K562 (cell line): ENCODE results near the gene BAG5. TPM values are rescaled to one million over a fixed set of nuclear protein-coding genes. Genes with fewer than 3 reads are reported as not detected.

ENCODE experiments used
- CBX5 ChIP-seq: IDR thresholded peaks from 2 replicates; pipeline ENCODE4 v1.6.1; 2014; ENCODE audit warnings: low read depth, borderline replicate concordance
- DDX20 ChIP-seq: fragments of 450-650 bp; IDR thresholded peaks from 2 replicates; pipeline ENCODE4 v1.6.1; 2016; ENCODE audit warnings: missing genetic modification characterization, low read depth, mild to moderate bottlenecking, missing compliant biosample characterization, moderate library complexity
- MAFK ChIP-seq: IDR thresholded peaks from 2 replicates; pipeline ENCODE4 v1.6.1; 2011; ENCODE audit warnings: low read length, improper control_type of control experiment
- SUPT5H ChIP-seq: fragments of 450-650 bp; IDR thresholded peaks from 2 replicates; pipeline ENCODE4 v1.6.1; 2016
- TBP ChIP-seq: optimal IDR thresholded peaks from 2 replicates; pipeline ENCODE3; 2011; ENCODE audit warnings: low read depth, low read length, improper control_type of control experiment
- ZNF395 ChIP-seq: fragments of 200-800 bp; sonication (Bioruptor generic); IDR thresholded peaks from 2 replicates; pipeline ENCODE4 v1.6.1; 2017; ENCODE audit warnings: missing genetic modification characterization, missing compliant biosample characterization
- ZNF830 ChIP-seq: fragments of 250-450 bp; sonication (Bioruptor Pico); IDR thresholded peaks from 2 replicates; pipeline ENCODE4 v1.5.0; 2021; ENCODE audit warnings: mild to moderate bottlenecking
- polyA plus RNA-seq, 8 experiments: library from polyadenylated mRNA; depleted of rRNA in 4 of 8; stranded (reverse) in 5 of 8; unstranded in 3 of 8; fragments of >200 nt; fragmentation: Nextera tagmentation in 2 of 8; fragmentation: Illumina TruSeq in 1 of 8; extraction: Ambion mirVana in 2 of 8; extraction: Trizol in 1 of 8; gene quantifications; 2 replicates each; pipeline versions ENCODE4 v1.2.1 to v1.2.3, GENCODE V29; 2011 to 2014; ENCODE audit warnings: inconsistent platforms in 1 of 8, missing spikeins in 1 of 8
- total RNA-seq, 7 experiments: library from RNA; depleted of rRNA in 6 of 7; stranded (reverse); fragments of >200 nt in 6 of 7; fragmentation: Illumina TruSeq in 2 of 7; extraction: Trizol in 2 of 7; gene quantifications; 2 replicates each; pipeline versions ENCODE4 v1.2.1 to v1.2.3, GENCODE V29; 2011 to 2021; ENCODE audit warnings: low replicate concordance in 1 of 7
- TF ChIP-seq, protein P1 (sequence below): sonication (generic); formaldehyde crosslinking; IDR thresholded peaks from 2 replicates; pipeline ENCODE4 v1.8.0; 2022; ENCODE audit warnings: mild to moderate bottlenecking, missing genetic modification reagents
- TF ChIP-seq, protein P2 (sequence below): IDR thresholded peaks from 2 replicates; pipeline ENCODE4 v1.6.1; 2012; ENCODE audit warnings: low read depth, low read length, improper control_type of control experiment, borderline replicate concordance
- TF ChIP-seq, protein P3 (sequence below): sonication (generic); formaldehyde crosslinking; IDR thresholded peaks from 2 replicates; pipeline ENCODE4 v1.8.1; 2023; ENCODE audit warnings: mild to moderate bottlenecking, missing genetic modification reagents

BAG5 gene
- total and polyA plus RNA-seq, 9 of the 15 experiments (the other 6 are each of a cell fraction or from before 2014, with no cell fraction given): 7.9 to 21.4 (median 13.2) TPM

GRCh38 chr14:103562429-103563225 is at the start of gene BAG5, which contains the start of gene COA8 (continued):
- TF ChIP-seq, protein P1, sequence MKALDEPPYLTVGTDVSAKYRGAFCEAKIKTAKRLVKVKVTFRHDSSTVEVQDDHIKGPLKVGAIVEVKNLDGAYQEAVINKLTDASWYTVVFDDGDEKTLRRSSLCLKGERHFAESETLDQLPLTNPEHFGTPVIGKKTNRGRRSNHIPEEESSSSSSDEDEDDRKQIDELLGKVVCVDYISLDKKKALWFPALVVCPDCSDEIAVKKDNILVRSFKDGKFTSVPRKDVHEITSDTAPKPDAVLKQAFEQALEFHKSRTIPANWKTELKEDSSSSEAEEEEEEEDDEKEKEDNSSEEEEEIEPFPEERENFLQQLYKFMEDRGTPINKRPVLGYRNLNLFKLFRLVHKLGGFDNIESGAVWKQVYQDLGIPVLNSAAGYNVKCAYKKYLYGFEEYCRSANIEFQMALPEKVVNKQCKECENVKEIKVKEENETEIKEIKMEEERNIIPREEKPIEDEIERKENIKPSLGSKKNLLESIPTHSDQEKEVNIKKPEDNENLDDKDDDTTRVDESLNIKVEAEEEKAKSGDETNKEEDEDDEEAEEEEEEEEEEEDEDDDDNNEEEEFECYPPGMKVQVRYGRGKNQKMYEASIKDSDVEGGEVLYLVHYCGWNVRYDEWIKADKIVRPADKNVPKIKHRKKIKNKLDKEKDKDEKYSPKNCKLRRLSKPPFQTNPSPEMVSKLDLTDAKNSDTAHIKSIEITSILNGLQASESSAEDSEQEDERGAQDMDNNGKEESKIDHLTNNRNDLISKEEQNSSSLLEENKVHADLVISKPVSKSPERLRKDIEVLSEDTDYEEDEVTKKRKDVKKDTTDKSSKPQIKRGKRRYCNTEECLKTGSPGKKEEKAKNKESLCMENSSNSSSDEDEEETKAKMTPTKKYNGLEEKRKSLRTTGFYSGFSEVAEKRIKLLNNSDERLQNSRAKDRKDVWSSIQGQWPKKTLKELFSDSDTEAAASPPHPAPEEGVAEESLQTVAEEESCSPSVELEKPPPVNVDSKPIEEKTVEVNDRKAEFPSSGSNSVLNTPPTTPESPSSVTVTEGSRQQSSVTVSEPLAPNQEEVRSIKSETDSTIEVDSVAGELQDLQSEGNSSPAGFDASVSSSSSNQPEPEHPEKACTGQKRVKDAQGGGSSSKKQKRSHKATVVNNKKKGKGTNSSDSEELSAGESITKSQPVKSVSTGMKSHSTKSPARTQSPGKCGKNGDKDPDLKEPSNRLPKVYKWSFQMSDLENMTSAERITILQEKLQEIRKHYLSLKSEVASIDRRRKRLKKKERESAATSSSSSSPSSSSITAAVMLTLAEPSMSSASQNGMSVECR: peak; percentile 86
- TF ChIP-seq, protein P2, sequence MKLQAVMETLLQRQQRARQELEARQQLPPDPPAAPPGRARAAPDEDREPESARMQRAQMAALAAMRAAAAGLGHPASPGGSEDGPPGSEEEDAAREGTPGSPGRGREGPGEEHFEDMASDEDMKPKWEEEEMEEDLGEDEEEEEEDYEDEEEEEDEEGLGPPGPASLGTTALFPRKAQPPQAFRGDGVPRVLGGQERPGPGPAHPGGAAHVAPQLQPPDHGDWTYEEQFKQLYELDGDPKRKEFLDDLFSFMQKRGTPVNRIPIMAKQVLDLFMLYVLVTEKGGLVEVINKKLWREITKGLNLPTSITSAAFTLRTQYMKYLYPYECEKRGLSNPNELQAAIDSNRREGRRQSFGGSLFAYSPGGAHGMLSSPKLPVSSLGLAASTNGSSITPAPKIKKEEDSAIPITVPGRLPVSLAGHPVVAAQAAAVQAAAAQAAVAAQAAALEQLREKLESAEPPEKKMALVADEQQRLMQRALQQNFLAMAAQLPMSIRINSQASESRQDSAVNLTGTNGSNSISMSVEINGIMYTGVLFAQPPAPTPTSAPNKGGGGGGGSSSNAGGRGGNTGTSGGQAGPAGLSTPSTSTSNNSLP: no peak
- TF ChIP-seq MAFK (no peak), ZNF395 (no peak), CBX5 (no peak), ZNF830 (CRISPR knock-in tag) (no peak), DDX20 (no peak), TBP (peak; percentile 30), SUPT5H (peak; percentile 60; the same call in 1 of the 2 replicates)
- TF ChIP-seq, protein P3, sequence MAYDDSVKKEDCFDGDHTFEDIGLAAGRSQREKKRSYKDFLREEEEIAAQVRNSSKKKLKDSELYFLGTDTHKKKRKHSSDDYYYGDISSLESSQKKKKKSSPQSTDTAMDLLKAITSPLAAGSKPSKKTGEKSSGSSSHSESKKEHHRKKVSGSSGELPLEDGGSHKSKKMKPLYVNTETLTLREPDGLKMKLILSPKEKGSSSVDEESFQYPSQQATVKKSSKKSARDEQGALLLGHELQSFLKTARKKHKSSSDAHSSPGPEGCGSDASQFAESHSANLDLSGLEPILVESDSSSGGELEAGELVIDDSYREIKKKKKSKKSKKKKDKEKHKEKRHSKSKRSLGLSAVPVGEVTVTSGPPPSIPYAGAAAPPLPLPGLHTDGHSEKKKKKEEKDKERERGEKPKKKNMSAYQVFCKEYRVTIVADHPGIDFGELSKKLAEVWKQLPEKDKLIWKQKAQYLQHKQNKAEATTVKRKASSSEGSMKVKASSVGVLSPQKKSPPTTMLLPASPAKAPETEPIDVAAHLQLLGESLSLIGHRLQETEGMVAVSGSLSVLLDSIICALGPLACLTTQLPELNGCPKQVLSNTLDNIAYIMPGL (CRISPR knock-in tag): peak; percentile 58; the same call in 1 of the 2 replicates
